ENCODE measurements around the gene TOR4A. TPM values are rescaled to one million over a fixed set of nuclear protein-coding genes. Genes with fewer than 3 reads are reported as not detected.

The TOR4A gene
- total and polyA plus RNA-seq, 9 of the 15 experiments (the other 6 are each of a cell fraction or from before 2014, with no cell fraction given), result 3.9 to 49.2 (median 8.8) TPM

GRCh38 chr9:137237759-137238726 lies 39.5 kb upstream of the TOR4A start:
- ChIA-PET POLR2A (interaction anchor here (0.6 to 0.7 kb wide), 2 partner anchors 66 to 195 kb away, joined by 3 to 4 read pairs; partner anchors contain the start of gene TMEM210), CTCF (ENCODE audit: low intra/inter-chr PET ratio) (interaction anchor here (1.2 kb wide), 1 partner anchor 191 kb away, joined by 7 read pairs; the partner anchor contains the start of gene NPDC1)
- Histone ChIP-seq H3K4me2 (ENCODE audit: insufficient read depth, low read length) (no peak overlapping the region), H3K27me3 (ENCODE audit: control insufficient read depth in 2 of 2, insufficient read depth in 2 of 2, low read length in 2 of 2) (no peaks in the 10 kb centered on the region), H2AFZ (ENCODE audit: low read depth, low read length) (no peak overlapping the region), H3K4me3 (no peak overlapping the region), H3K79me2 (ENCODE audit: control insufficient read depth, insufficient read depth, low read length) (peaks cover 46% of the 10 kb centered on the region), H3K4me1 (replicated peaks in 1 of 2; ENCODE audit: control insufficient read depth in 2 of 2, insufficient read depth in 2 of 2, low read length in 2 of 2) (peaks cover 23 to 91% of the 10 kb centered on the region in 2 experiments), H3K9ac (ENCODE audit: insufficient read depth in 1 of 2, low read depth in 2 of 2, low read length in 2 of 2) (peak overlapping the region in 1 of 2 experiments; percentile 88; a peak in 2 of 4 replicates), H4K20me1 (replicated peaks; ENCODE audit: control insufficient read depth, insufficient read depth, low read length) (peaks cover 15% of the 10 kb centered on the region), H3K27ac (ENCODE audit: extremely low read depth, low read depth, low read length) (no peak overlapping the region), H3K9me1 (ENCODE audit: control insufficient read depth, insufficient read depth, low read length) (peaks cover 8% of the 10 kb centered on the region), H3K9me3 (replicated peaks; ENCODE audit: control insufficient read depth, insufficient read depth, low read depth, low read length) (no peaks in the 10 kb centered on the region), H3K36me3 (ENCODE audit: control insufficient read depth, insufficient read depth, low read length) (peaks cover 19% of the 10 kb centered on the region)
- DNase-seq (ENCODE audit: extremely low read depth in 1 of 4, low spot score in 3 of 4) (no peak), FAIRE-seq (no peak), ATAC-seq (no peak)
- TF ChIP-seq ZBTB7A (IDR thresholded peaks at IDR 0.05; ENCODE audit: borderline replicate concordance, control insufficient read depth, low read depth, low read length), result peak; percentile 23; the same call in 1 of the 2 replicates
- peak; percentile 24; the same call in 1 of the 2 replicates for TF ChIP-seq TFAP4 (CRISPR knock-in tag; IDR thresholded peaks at IDR 0.05; ENCODE audit: borderline replicate concordance)
- peak; percentile 30; the same call in 1 of the 2 replicates for TF ChIP-seq POLR2G (IDR thresholded peaks at IDR 0.05; ENCODE audit: low read depth, low read length)
- no peak for TF ChIP-seq MEF2D (tag; conservative IDR thresholded peaks at IDR 0.05; ENCODE audit: low read depth)
- TF ChIP-seq ZBTB33 (CRISPR knock-in tag; IDR thresholded peaks at IDR 0.05), result peak; percentile 90
- peak; percentile 18; the same call in 1 of the 2 replicates for TF ChIP-seq RBFOX2 (IDR thresholded peaks at IDR 0.05; ENCODE audit: low read depth, low read length)
- no peak for TF ChIP-seq TAF9B (IDR thresholded peaks at IDR 0.05; ENCODE audit: partially characterized antibody)
- no peak for TF ChIP-seq CEBPG (CRISPR knock-in tag; IDR thresholded peaks at IDR 0.05)
- TF ChIP-seq CEBPG (tag; conservative IDR thresholded peaks at IDR 0.05 in 1 of 2, IDR thresholded peaks at IDR 0.05 in 1 of 2), result no peak
- 68% methylated on average over 12 of the region's 13 CpGs for WGBS (ENCODE audit: insufficient coverage, low coverage, missing lambda C conversion rate)
- no TSS peak for BruUV-seq (replicated peaks)
- intact Hi-C loops (cut with micrococcal nuclease), result no loop called here
- in situ Hi-C loops (cut with MboI), result loop anchor here (25.0 kb wide), 1 partner anchor 451 kb away; the partner anchor contains the start of genes CCDC183 and TMEM141
